ENCODE measurements around the gene ZFAND3.

- no peak for TF ChIP-seq GATA2 (IDR thresholded peaks at IDR 0.05; ENCODE audit: low read depth, low read length)
- no peak for TF ChIP-seq GATA3 (IDR thresholded peaks at IDR 0.05; ENCODE audit: low read depth, low read length)
These were observed 312.0 kb downstream of the ZFAND3 start for GRCh38 chr6:38131527-38131965.
